ENCODE results near the gene RABGAP1L. TPM values are rescaled to one million over a fixed set of nuclear protein-coding genes. Genes with fewer than 3 reads are reported as not detected.
A peak's percentile ranks its signal among the peaks of the same experiment; 100 is the strongest.
"Not testable (repeated sequence)": the region's sequence is repeated elsewhere in the genome, so short reads cannot be mapped to it uniquely, and the experiment has no call there.

Gene RABGAP1L
- total RNA-seq, result 30.3 TPM

GRCh38 chr1:174159252-174160108 is at the start of gene RABGAP1L:
TSS of gene RABGAP1L (plus strand) at chr1:174159520.
- no peaks in the 10 kb centered on the region for H3K27me3 ChIP-seq (ENCODE audit: control insufficient read depth in 3 of 3, insufficient read depth in 3 of 3, low read length in 3 of 3)
- no peaks in the 10 kb centered on the region for H3K36me3 ChIP-seq (ENCODE audit: control insufficient read depth in 3 of 3, insufficient read depth in 3 of 3, low read length in 3 of 3)
- peak within 1 kb of the TSS; percentile 86 to 93 (median 92) for H3K9ac ChIP-seq (ENCODE audit: low read depth in 1 of 3, low read length in 3 of 3)
- H3K4me1 ChIP-seq (ENCODE audit: control insufficient read depth in 3 of 3, insufficient read depth in 3 of 3, low read length in 3 of 3), result peaks cover 6 to 12% (median 12%) of the 10 kb centered on the region in 3 donors
- peak within 1 kb of the TSS; percentile 83 for H3K27ac ChIP-seq (ENCODE audit: low read depth, low read length)
- peak within 1 kb of the TSS; percentile 87 to 89 (median 87) for H3K4me3 ChIP-seq (ENCODE audit: low read length in 3 of 3)
- no peaks in the 10 kb centered on the region for H3K9me3 ChIP-seq (ENCODE audit: control insufficient read depth in 3 of 3, low read length in 3 of 3)

- no peaks in the 10 kb centered on the region for H3K4me1 ChIP-seq (ENCODE audit: control insufficient read depth in 3 of 3, insufficient read depth in 3 of 3, low read length in 3 of 3)
- H3K27me3 ChIP-seq (ENCODE audit: control insufficient read depth in 3 of 3, insufficient read depth in 3 of 3, low read length in 3 of 3), result no peaks in the 10 kb centered on the region
- H3K4me3 ChIP-seq (ENCODE audit: low read length in 3 of 3), result no peak overlapping the region
- no peaks in the 10 kb centered on the region for H3K36me3 ChIP-seq (ENCODE audit: control insufficient read depth in 3 of 3, insufficient read depth in 3 of 3, low read length in 3 of 3)
- H3K27ac ChIP-seq (ENCODE audit: low read depth, low read length), result no peak overlapping the region
- H3K9ac ChIP-seq (ENCODE audit: low read depth in 1 of 3, low read length in 3 of 3), result no peak overlapping the region
- H3K9me3 ChIP-seq (ENCODE audit: control insufficient read depth in 3 of 3, low read length in 3 of 3), result no peaks in the 10 kb centered on the region
Measured at GRCh38 chr1:174110053-174110452, 49.3 kb upstream of the RABGAP1L start.

DNA sequence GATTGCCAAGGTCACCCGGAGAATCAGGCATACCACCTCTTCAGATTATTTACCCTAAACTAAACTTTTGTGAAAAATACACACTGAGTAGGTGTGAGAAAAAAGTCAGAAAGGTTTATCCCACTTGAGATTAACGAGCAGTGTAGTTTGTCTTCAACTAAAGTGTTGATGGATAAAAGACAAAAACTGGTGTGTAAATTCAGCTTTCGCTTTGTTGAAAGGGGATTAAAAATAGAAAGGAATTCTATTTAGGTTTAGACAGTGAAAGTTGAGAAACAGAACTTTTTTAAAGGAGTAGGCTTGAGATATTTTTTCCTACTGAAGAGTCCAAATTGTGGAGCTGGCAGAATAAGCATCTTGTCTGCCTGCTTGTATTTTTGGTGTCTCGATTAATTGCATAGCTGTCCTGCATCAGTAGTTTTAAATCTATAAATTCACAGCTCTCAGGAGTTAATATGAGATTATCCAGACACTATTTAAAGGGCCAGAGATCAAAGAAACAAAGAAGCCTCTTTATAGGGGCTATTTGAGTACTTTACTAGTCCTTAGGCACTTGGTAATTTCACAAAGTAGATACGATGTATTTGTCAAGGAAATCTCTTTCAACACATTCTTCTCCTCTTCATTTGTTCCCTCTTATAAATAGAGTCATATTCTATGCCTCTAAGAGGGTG is 46.7 kb upstream of the RABGAP1L start:
- H3K4me3 ChIP-seq (ENCODE audit: low read length in 3 of 3), result no peak overlapping the region
- H3K27ac ChIP-seq (ENCODE audit: low read depth, low read length), result no peak overlapping the region
- H3K9me3 ChIP-seq (ENCODE audit: control insufficient read depth in 3 of 3, low read length in 3 of 3), result no peaks in the 10 kb centered on the region

GRCh38 chr1:174114106-174114505 is 45.2 kb upstream of the RABGAP1L start:
- no peak overlapping the region for H3K4me3 ChIP-seq (ENCODE audit: low read length in 3 of 3)
- no peaks in the 10 kb centered on the region for H3K36me3 ChIP-seq (ENCODE audit: control insufficient read depth in 3 of 3, insufficient read depth in 3 of 3, low read length in 3 of 3)
- no peaks in the 10 kb centered on the region for H3K4me1 ChIP-seq (ENCODE audit: control insufficient read depth in 3 of 3, insufficient read depth in 3 of 3, low read length in 3 of 3)
- H3K27me3 ChIP-seq (ENCODE audit: control insufficient read depth in 3 of 3, insufficient read depth in 3 of 3, low read length in 3 of 3), result no peaks in the 10 kb centered on the region
- no peak overlapping the region for H3K27ac ChIP-seq (ENCODE audit: low read depth, low read length)
- H3K9ac ChIP-seq (ENCODE audit: low read depth in 1 of 3, low read length in 3 of 3), result no peak overlapping the region
- no peaks in the 10 kb centered on the region for H3K9me3 ChIP-seq (ENCODE audit: control insufficient read depth in 3 of 3, low read length in 3 of 3)

More for the DNA sequence above, 46.7 kb upstream of the RABGAP1L start:
- H3K27me3 ChIP-seq (ENCODE audit: control insufficient read depth in 3 of 3, insufficient read depth in 3 of 3, low read length in 3 of 3), result no peaks in the 10 kb centered on the region
- no peaks in the 10 kb centered on the region for H3K4me1 ChIP-seq (ENCODE audit: control insufficient read depth in 3 of 3, insufficient read depth in 3 of 3, low read length in 3 of 3)
- H3K36me3 ChIP-seq (ENCODE audit: control insufficient read depth in 3 of 3, insufficient read depth in 3 of 3, low read length in 3 of 3), result no peaks in the 10 kb centered on the region
- H3K9ac ChIP-seq (ENCODE audit: low read depth in 1 of 3, low read length in 3 of 3), result peak overlapping the region in 1 of 3 donors; percentile 8

GRCh38 chr1:174114788-174115448 is 44.4 kb upstream of the RABGAP1L start:
- Histone ChIP-seq H3K4me3 (ENCODE audit: low read length in 3 of 3) (no peak overlapping the region), H3K36me3 (ENCODE audit: control insufficient read depth in 3 of 3, insufficient read depth in 3 of 3, low read length in 3 of 3) (no peaks in the 10 kb centered on the region), H3K27me3 (ENCODE audit: control insufficient read depth in 3 of 3, insufficient read depth in 3 of 3, low read length in 3 of 3) (no peaks in the 10 kb centered on the region), H3K9me3 (ENCODE audit: control insufficient read depth in 3 of 3, low read length in 3 of 3) (no peaks in the 10 kb centered on the region), H3K9ac (ENCODE audit: low read depth in 1 of 3, low read length in 3 of 3) (no peak overlapping the region), H3K4me1 (ENCODE audit: control insufficient read depth in 3 of 3, insufficient read depth in 3 of 3, low read length in 3 of 3) (no peaks in the 10 kb centered on the region), H3K27ac (ENCODE audit: low read depth, low read length) (no peak overlapping the region)

DNA sequence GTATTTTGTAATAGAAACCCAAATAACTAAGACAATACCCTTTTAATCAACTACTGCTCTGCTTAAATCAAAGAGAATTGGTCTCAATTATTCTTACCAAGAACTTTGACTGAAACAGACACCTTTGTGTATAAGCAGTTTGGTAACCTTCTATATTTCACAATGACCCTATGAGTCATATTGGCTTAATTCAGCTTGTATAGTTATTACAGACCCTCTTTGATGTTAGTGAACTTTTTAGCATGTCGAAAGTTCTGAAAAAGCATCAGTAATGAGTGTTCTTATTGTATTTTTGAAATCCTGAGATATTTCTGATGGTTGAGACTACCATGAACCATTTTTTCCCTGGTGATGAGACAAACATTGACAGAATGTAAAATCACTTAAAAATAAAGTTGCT is 43.3 kb upstream of the RABGAP1L start:
- Histone ChIP-seq H3K4me1 (ENCODE audit: control insufficient read depth in 3 of 3, insufficient read depth in 3 of 3, low read length in 3 of 3) (no peaks in the 10 kb centered on the region), H3K36me3 (ENCODE audit: control insufficient read depth in 3 of 3, insufficient read depth in 3 of 3, low read length in 3 of 3) (no peaks in the 10 kb centered on the region), H3K4me3 (ENCODE audit: low read length in 3 of 3) (no peak overlapping the region), H3K27me3 (ENCODE audit: control insufficient read depth in 3 of 3, insufficient read depth in 3 of 3, low read length in 3 of 3) (no peaks in the 10 kb centered on the region), H3K9me3 (ENCODE audit: control insufficient read depth in 3 of 3, low read length in 3 of 3) (no peaks in the 10 kb centered on the region), H3K27ac (ENCODE audit: low read depth, low read length) (no peak overlapping the region), H3K9ac (ENCODE audit: low read depth in 1 of 3, low read length in 3 of 3) (no peak overlapping the region)

DNA sequence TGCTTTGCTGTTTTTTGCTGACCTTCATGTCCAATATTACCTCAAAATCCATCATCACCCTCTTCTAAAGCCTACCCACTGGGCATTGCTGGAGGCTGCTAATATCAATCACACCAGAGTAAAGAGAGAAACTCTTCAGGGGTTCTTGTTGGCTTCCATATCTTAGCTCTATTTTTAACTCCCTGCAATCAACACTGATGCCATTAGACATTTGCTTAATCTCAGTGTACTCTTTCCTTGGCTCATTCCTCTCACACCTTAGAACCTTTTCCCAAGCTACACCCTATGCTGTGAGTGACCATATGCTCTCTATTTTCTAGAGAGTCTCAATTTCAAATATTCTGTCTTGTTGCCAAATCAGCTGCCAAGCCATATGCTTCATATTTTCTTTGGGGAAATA is 40.6 kb upstream of the RABGAP1L start:
- Histone ChIP-seq H3K4me1 (ENCODE audit: control insufficient read depth in 3 of 3, insufficient read depth in 3 of 3, low read length in 3 of 3) (no peaks in the 10 kb centered on the region), H3K27me3 (ENCODE audit: control insufficient read depth in 3 of 3, insufficient read depth in 3 of 3, low read length in 3 of 3) (no peaks in the 10 kb centered on the region)

GRCh38 chr1:174122318-174122717 is 37.0 kb upstream of the RABGAP1L start:
- not testable (repeated sequence) for H3K9ac ChIP-seq (ENCODE audit: low read depth in 1 of 3, low read length in 3 of 3); H3K36me3 ChIP-seq (ENCODE audit: control insufficient read depth in 3 of 3, insufficient read depth in 3 of 3, low read length in 3 of 3); H3K9me3 ChIP-seq (ENCODE audit: control insufficient read depth in 3 of 3, low read length in 3 of 3); H3K4me1 ChIP-seq (ENCODE audit: control insufficient read depth in 3 of 3, insufficient read depth in 3 of 3, low read length in 3 of 3); H3K27ac ChIP-seq (ENCODE audit: low read depth, low read length); H3K27me3 ChIP-seq (ENCODE audit: control insufficient read depth in 3 of 3, insufficient read depth in 3 of 3, low read length in 3 of 3); H3K4me3 ChIP-seq (ENCODE audit: low read length in 3 of 3)

More for the DNA sequence above, 40.6 kb upstream of the RABGAP1L start:
- Histone ChIP-seq H3K4me3 (ENCODE audit: low read length in 3 of 3) (no peak overlapping the region), H3K36me3 (ENCODE audit: control insufficient read depth in 3 of 3, insufficient read depth in 3 of 3, low read length in 3 of 3) (no peaks in the 10 kb centered on the region), H3K9ac (ENCODE audit: low read depth in 1 of 3, low read length in 3 of 3) (no peak overlapping the region), H3K27ac (ENCODE audit: low read depth, low read length) (no peak overlapping the region), H3K9me3 (ENCODE audit: control insufficient read depth in 3 of 3, low read length in 3 of 3) (no peaks in the 10 kb centered on the region)

GRCh38 chr1:174123843-174124242 is 35.5 kb upstream of the RABGAP1L start:
- Histone ChIP-seq H3K4me1 (ENCODE audit: control insufficient read depth in 3 of 3, insufficient read depth in 3 of 3, low read length in 3 of 3) (no peaks in the 10 kb centered on the region), H3K9ac (ENCODE audit: low read depth in 1 of 3, low read length in 3 of 3) (no peak overlapping the region), H3K27me3 (ENCODE audit: control insufficient read depth in 3 of 3, insufficient read depth in 3 of 3, low read length in 3 of 3) (no peaks in the 10 kb centered on the region), H3K36me3 (ENCODE audit: control insufficient read depth in 3 of 3, insufficient read depth in 3 of 3, low read length in 3 of 3) (no peaks in the 10 kb centered on the region), H3K4me3 (ENCODE audit: low read length in 3 of 3) (no peak overlapping the region), H3K27ac (ENCODE audit: low read depth, low read length) (no peak overlapping the region), H3K9me3 (ENCODE audit: control insufficient read depth in 3 of 3, low read length in 3 of 3) (peaks cover 0 to 6% (median 0%) of the 10 kb centered on the region in 3 donors)

GRCh38 chr1:174127176-174127575 is 32.1 kb upstream of the RABGAP1L start:
- H3K36me3 ChIP-seq (ENCODE audit: control insufficient read depth in 3 of 3, insufficient read depth in 3 of 3, low read length in 3 of 3); H3K27ac ChIP-seq (ENCODE audit: low read depth, low read length); H3K4me3 ChIP-seq (ENCODE audit: low read length in 3 of 3); H3K4me1 ChIP-seq (ENCODE audit: control insufficient read depth in 3 of 3, insufficient read depth in 3 of 3, low read length in 3 of 3); H3K9ac ChIP-seq (ENCODE audit: low read depth in 1 of 3, low read length in 3 of 3); H3K9me3 ChIP-seq (ENCODE audit: control insufficient read depth in 3 of 3, low read length in 3 of 3); H3K27me3 ChIP-seq (ENCODE audit: control insufficient read depth in 3 of 3, insufficient read depth in 3 of 3, low read length in 3 of 3): not testable (repeated sequence)

Measured in skeletal muscle tissue (tissue), 4 donors.